NCI-H524 treated with DMSO at 0.1 percent for 48 hours (cell line): Measurements from ENCODE around the gene EGLN3.

ENCODE experiments used
- DNase-seq: peaks from one replicate; lab custom pipeline; 2025; lab: John Stamatoyannopoulos, UW

EGLN3 gene

GRCh38 chr14:33910435-33910834 lies 40.4 kb downstream of the EGLN3 start:
- DNase-seq = no peak

GRCh38 chr14:33909380-33910084 lies 41.3 kb downstream of the EGLN3 start:
- no peak for DNase-seq

- no peak for DNase-seq
Observed at GRCh38 chr14:33908540-33909223, 42.2 kb downstream of the EGLN3 start.

- DNase-seq = no peak
Observed at GRCh38 chr14:33906968-33907367, 43.9 kb downstream of the EGLN3 start.

GRCh38 chr14:33904609-33905008 lies 46.3 kb downstream of the EGLN3 start:
- DNase-seq = no peak

GRCh38 chr14:33903369-33903768 lies 47.5 kb downstream of the EGLN3 start:
- no peak for DNase-seq

GRCh38 chr14:33902363-33902762 lies 48.5 kb downstream of the EGLN3 start:
- DNase-seq = no peak

- no peak for DNase-seq
Observed at GRCh38 chr14:33901426-33902155, 49.3 kb downstream of the EGLN3 start.

- DNase-seq = no peak
Observed at GRCh38 chr14:33900706-33901105, 50.2 kb downstream of the EGLN3 start.

GRCh38 chr14:33899723-33900341 lies 51.0 kb downstream of the EGLN3 start:
- no peak for DNase-seq

- no peak for DNase-seq
Observed at GRCh38 chr14:33897878-33898535, 52.9 kb downstream of the EGLN3 start.

- DNase-seq = no peak
Observed at GRCh38 chr14:33897382-33897781, 53.5 kb downstream of the EGLN3 start.

- DNase-seq = no peak
Observed at GRCh38 chr14:33894339-33894738, 56.5 kb downstream of the EGLN3 start.

GRCh38 chr14:33891700-33892099 lies 59.2 kb downstream of the EGLN3 start:
- no peak for DNase-seq

- no peak for DNase-seq
Observed at GRCh38 chr14:33884916-33885315, 66.0 kb downstream of the EGLN3 start.

GRCh38 chr14:33880330-33880729 lies 70.5 kb downstream of the EGLN3 start:
- DNase-seq = no peak

GRCh38 chr14:33879684-33880286 lies 71.1 kb downstream of the EGLN3 start:
- DNase-seq = no peak

GRCh38 chr14:33876274-33876673 lies 74.6 kb downstream of the EGLN3 start:
- DNase-seq = no peak
